Lower leg skin (tissue), 4 donors: ENCODE data around the gene DHRS9. TPM values are rescaled to one million over a fixed set of nuclear protein-coding genes. Genes with fewer than 3 reads are reported as not detected.

Experiments used
- DNase-seq, 2 donors: peaks; one replicate each; pipeline ENCODE4 v3.0.0-alpha.2; 2019; ENCODE audit warnings: low spot score in 2 of 2
- H3K4me3 ChIP-seq: fragments of 200-600 bp; sonication (generic); 2 replicates; pipeline ENCODE4 v1.5.1; 2017; ENCODE audit warnings: mild to moderate bottlenecking, low read depth; ENCODE audit not compliant: poor library complexity, severe bottlenecking
- CTCF ChIP-seq, 3 donors: fragments of 450-650 bp; IDR thresholded peaks; one replicate each; pipeline ENCODE4 v1.5.1; 2016; ENCODE audit warnings: antibody characterized with exemption in 3 of 3, mild to moderate bottlenecking in 3 of 3, moderate library complexity in 2 of 3
- POLR2A ChIP-seq, 2 donors: fragments of 450-650 bp; IDR thresholded peaks; one replicate each; pipeline ENCODE4 v1.6.1; 2016 to 2017; ENCODE audit warnings: antibody characterized with exemption in 2 of 2, mild to moderate bottlenecking in 1 of 2, moderate library complexity in 1 of 2
- WGBS, 2 donors: methylation state at CpG; one replicate each; pipeline ENCODE4 v1.1.5; 2018; 5-methylcytosine and 5-hydroxymethylcytosine counted together
- intact Hi-C: fragments of 100-400 bp; cut with DNase I; formaldehyde crosslinking; loops from one replicate; pipeline ENCODE4 v1.15.0; 2023; ENCODE audit warnings: low total_unique reads
- total RNA-seq, 4 donors: library from RNA; depleted of rRNA; stranded (reverse); fragments of >200 nt; gene quantifications; one replicate each; pipeline ENCODE4 v1.1.0, GENCODE V29; 2016

The DHRS9 gene
- total RNA-seq, 4 donors from 2014 or later = 1.4 to 3.4 (median 1.9) TPM; not detected in 1

GRCh38 chr2:169139145-169139544, 69.8 kb downstream of the DHRS9 start:
- intact Hi-C loops = no loop called here
- 76 to 84% methylated on average over 7 of the region's 7 CpGs for WGBS, 2 donors
- DNase-seq = no peak
- TF ChIP-seq CTCF (IDR thresholded peaks at IDR 0.05) (no peak), POLR2A (IDR thresholded peaks at IDR 0.05) (no peak)
- H3K4me3 ChIP-seq = no peak overlapping the region

GRCh38 chr2:169139993-169140767, 70.8 kb downstream of the DHRS9 start:
- intact Hi-C loops = no loop called here
- no peak for DNase-seq
- 62 to 68% methylated on average over 8 of the region's 8 CpGs for WGBS, 2 donors
- TF ChIP-seq POLR2A (IDR thresholded peaks at IDR 0.05) (no peak), CTCF (IDR thresholded peaks at IDR 0.05) (no peak)
- H3K4me3 ChIP-seq = no peak overlapping the region

- intact Hi-C loops = no loop called here
- WGBS, 2 donors = 27 to 29% methylated on average over 10 of the region's 10 CpGs
- TF ChIP-seq CTCF (IDR thresholded peaks at IDR 0.05) (peak in 1 of 3 donors; percentile 49), POLR2A (IDR thresholded peaks at IDR 0.05) (no peak)
- H3K4me3 ChIP-seq = no peak overlapping the region
- peak in 1 of 2 donors; percentile 61 for DNase-seq
Observed at GRCh38 chr2:169141713-169142352, 72.5 kb downstream of the DHRS9 start.

GRCh38 chr2:169143998-169144397, 74.6 kb downstream of the DHRS9 start:
- WGBS, 2 donors = 54 to 71% methylated on average over 3 of the region's 3 CpGs
- intact Hi-C loops = no loop called here
- no peak overlapping the region for H3K4me3 ChIP-seq
- TF ChIP-seq CTCF (IDR thresholded peaks at IDR 0.05) (no peak), POLR2A (IDR thresholded peaks at IDR 0.05) (no peak)
- DNase-seq = no peak

Other genes with a start within 250 kb of the DHRS9 start
- 1 to 10 TPM in 1 of 4 donors, under 1 TPM in 1, not detected in 2; 0.74 to 1.2 TPM for gene SPC25, start 179.1 kb upstream of the DHRS9 start, total RNA-seq
- not detected for gene G6PC2, start 168.3 kb upstream of the DHRS9 start, total RNA-seq
- gene ABCB11, start 38.2 kb upstream of the DHRS9 start, total RNA-seq = under 1 TPM in 3 of 4 donors, not detected in 1; 0.39 to 0.49 (median 0.46) TPM